ENCODE results near the gene STK11. TPM values are rescaled to one million over a fixed set of nuclear protein-coding genes. Genes with fewer than 3 reads are reported as not detected.

STK11 gene
- polyA plus RNA-seq, 1 of the 3 experiments (the other 2 are of a cell fraction) = 55.5 TPM

DNA sequence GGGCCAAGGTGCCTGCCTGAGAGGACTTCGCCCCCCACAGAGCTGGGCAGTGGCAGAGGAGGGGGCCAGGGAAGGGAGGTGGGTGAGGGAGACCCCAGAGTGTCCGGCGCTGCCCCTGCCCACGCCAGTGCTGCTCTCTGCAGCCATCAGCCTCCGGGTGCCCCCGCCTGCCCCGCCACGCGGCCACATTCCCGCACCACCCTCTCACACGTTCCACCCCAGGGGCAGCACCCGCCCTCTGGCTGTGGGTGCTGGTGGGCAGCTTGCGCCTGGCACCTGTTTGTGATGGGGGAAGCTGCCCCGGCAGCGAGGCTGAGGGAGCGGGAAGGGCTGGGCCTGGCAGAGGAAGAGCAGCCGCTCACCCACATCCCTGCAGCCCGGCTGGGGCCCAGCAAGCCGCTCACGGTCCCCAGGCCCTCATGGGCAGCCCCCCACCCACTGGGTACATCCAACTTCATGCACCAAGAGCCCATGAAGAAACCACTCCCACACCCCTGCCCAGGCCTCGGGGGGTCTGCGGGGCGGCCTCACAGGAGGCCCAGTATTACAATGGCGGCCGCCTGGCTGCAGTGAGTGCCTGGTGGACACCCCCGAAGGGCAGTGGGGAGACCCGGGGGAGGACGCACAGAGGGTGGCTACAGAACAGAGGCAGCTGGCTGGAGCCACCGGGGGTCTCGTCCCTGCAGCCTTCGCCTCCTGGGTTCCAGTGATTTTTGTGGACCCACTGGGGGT is 45.5 kb upstream of the STK11 start:
- CTCF ChIA-PET = interaction anchor here (0.6 to 1.2 kb wide), 2 partner anchors 47 to 49 kb away, joined by 3 to 4 read pairs; no protein-coding TSS in a partner anchor
- POLR2A ChIA-PET = no interaction called here
- H3K4me3 ChIP-seq (ENCODE audit: low read depth in 2 of 2, low read length in 1 of 2) = no peak overlapping the region
- H2AFZ ChIP-seq (ENCODE audit: low read depth) = no peak overlapping the region
- no peak for DNase-seq
- peaks cover 52% of the 10 kb centered on the region for H4K20me1 ChIP-seq (ENCODE audit: insufficient read depth)
- H3K27me3 ChIP-seq (ENCODE audit: insufficient read depth) = no peaks in the 10 kb centered on the region
- H3K27ac ChIP-seq (ENCODE audit: low read depth in 2 of 2, low read length in 1 of 2) = no peak overlapping the region
- no peaks in the 10 kb centered on the region for H3F3A ChIP-seq (replicated peaks; ENCODE audit: insufficient read depth)
- H3K36me3 ChIP-seq (replicated peaks in 1 of 2; ENCODE audit: control insufficient read depth in 1 of 2, insufficient read depth in 2 of 2, low read length in 1 of 2) = peaks cover 0 to 5% of the 10 kb centered on the region in 2 experiments
- TF ChIP-seq TCF12 (IDR thresholded peaks at IDR 0.05) = no peak
- no peak for TF ChIP-seq GATA2 (CRISPR knock-in tag; IDR thresholded peaks at IDR 0.05)
- no peak for TF ChIP-seq ELF1 (IDR thresholded peaks at IDR 0.05)
- TF ChIP-seq FOXM1 (IDR thresholded peaks at IDR 0.05; ENCODE audit: low read depth) = no peak
- TF ChIP-seq, protein P1, sequence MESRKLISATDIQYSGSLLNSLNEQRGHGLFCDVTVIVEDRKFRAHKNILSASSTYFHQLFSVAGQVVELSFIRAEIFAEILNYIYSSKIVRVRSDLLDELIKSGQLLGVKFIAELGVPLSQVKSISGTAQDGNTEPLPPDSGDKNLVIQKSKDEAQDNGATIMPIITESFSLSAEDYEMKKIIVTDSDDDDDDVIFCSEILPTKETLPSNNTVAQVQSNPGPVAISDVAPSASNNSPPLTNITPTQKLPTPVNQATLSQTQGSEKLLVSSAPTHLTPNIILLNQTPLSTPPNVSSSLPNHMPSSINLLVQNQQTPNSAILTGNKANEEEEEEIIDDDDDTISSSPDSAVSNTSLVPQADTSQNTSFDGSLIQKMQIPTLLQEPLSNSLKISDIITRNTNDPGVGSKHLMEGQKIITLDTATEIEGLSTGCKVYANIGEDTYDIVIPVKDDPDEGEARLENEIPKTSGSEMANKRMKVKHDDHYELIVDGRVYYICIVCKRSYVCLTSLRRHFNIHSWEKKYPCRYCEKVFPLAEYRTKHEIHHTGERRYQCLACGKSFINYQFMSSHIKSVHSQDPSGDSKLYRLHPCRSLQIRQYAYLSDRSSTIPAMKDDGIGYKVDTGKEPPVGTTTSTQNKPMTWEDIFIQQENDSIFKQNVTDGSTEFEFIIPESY (IDR thresholded peaks at IDR 0.05; ENCODE audit: borderline replicate concordance, low read depth) = no peak
- no peak for TF ChIP-seq USF2 (IDR thresholded peaks at IDR 0.05; ENCODE audit: borderline replicate concordance, low read depth, low read length)
- TF ChIP-seq, protein P2, sequence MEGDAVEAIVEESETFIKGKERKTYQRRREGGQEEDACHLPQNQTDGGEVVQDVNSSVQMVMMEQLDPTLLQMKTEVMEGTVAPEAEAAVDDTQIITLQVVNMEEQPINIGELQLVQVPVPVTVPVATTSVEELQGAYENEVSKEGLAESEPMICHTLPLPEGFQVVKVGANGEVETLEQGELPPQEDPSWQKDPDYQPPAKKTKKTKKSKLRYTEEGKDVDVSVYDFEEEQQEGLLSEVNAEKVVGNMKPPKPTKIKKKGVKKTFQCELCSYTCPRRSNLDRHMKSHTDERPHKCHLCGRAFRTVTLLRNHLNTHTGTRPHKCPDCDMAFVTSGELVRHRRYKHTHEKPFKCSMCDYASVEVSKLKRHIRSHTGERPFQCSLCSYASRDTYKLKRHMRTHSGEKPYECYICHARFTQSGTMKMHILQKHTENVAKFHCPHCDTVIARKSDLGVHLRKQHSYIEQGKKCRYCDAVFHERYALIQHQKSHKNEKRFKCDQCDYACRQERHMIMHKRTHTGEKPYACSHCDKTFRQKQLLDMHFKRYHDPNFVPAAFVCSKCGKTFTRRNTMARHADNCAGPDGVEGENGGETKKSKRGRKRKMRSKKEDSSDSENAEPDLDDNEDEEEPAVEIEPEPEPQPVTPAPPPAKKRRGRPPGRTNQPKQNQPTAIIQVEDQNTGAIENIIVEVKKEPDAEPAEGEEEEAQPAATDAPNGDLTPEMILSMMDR (IDR thresholded peaks at IDR 0.05) = no peak
- TF ChIP-seq, protein P3, sequence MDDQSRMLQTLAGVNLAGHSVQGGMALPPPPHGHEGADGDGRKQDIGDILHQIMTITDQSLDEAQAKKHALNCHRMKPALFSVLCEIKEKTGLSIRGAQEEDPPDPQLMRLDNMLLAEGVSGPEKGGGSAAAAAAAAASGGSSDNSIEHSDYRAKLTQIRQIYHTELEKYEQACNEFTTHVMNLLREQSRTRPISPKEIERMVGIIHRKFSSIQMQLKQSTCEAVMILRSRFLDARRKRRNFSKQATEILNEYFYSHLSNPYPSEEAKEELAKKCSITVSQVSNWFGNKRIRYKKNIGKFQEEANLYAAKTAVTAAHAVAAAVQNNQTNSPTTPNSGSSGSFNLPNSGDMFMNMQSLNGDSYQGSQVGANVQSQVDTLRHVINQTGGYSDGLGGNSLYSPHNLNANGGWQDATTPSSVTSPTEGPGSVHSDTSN (IDR thresholded peaks at IDR 0.05) = no peak
- no peak for TF ChIP-seq MXI1 (IDR thresholded peaks at IDR 0.05; ENCODE audit: low read depth, low read length)
- TF ChIP-seq TAF1 (IDR thresholded peaks at IDR 0.05; ENCODE audit: borderline replicate concordance, low read depth, low read length) = no peak
- TF ChIP-seq, protein P4, sequence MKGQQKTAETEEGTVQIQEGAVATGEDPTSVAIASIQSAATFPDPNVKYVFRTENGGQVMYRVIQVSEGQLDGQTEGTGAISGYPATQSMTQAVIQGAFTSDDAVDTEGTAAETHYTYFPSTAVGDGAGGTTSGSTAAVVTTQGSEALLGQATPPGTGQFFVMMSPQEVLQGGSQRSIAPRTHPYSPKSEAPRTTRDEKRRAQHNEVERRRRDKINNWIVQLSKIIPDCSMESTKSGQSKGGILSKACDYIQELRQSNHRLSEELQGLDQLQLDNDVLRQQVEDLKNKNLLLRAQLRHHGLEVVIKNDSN (IDR thresholded peaks at IDR 0.05; ENCODE audit: borderline replicate concordance, low read depth) = no peak
- TF ChIP-seq FOSL2 (IDR thresholded peaks at IDR 0.05; ENCODE audit: borderline replicate concordance, low read depth) = no peak
- TF ChIP-seq, protein P5, sequence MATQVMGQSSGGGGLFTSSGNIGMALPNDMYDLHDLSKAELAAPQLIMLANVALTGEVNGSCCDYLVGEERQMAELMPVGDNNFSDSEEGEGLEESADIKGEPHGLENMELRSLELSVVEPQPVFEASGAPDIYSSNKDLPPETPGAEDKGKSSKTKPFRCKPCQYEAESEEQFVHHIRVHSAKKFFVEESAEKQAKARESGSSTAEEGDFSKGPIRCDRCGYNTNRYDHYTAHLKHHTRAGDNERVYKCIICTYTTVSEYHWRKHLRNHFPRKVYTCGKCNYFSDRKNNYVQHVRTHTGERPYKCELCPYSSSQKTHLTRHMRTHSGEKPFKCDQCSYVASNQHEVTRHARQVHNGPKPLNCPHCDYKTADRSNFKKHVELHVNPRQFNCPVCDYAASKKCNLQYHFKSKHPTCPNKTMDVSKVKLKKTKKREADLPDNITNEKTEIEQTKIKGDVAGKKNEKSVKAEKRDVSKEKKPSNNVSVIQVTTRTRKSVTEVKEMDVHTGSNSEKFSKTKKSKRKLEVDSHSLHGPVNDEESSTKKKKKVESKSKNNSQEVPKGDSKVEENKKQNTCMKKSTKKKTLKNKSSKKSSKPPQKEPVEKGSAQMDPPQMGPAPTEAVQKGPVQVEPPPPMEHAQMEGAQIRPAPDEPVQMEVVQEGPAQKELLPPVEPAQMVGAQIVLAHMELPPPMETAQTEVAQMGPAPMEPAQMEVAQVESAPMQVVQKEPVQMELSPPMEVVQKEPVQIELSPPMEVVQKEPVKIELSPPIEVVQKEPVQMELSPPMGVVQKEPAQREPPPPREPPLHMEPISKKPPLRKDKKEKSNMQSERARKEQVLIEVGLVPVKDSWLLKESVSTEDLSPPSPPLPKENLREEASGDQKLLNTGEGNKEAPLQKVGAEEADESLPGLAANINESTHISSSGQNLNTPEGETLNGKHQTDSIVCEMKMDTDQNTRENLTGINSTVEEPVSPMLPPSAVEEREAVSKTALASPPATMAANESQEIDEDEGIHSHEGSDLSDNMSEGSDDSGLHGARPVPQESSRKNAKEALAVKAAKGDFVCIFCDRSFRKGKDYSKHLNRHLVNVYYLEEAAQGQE (IDR thresholded peaks at IDR 0.05; ENCODE audit: low read depth, low read length) = no peak
- TF ChIP-seq GABPA (IDR thresholded peaks at IDR 0.05; ENCODE audit: low read depth) = no peak
- no peak for TF ChIP-seq CHD2 (IDR thresholded peaks at IDR 0.05; ENCODE audit: low read length, partially characterized antibody)
- TF ChIP-seq NFIC (IDR thresholded peaks at IDR 0.05; ENCODE audit: borderline replicate concordance) = no peak
- no peak for TF ChIP-seq RCOR1 (IDR thresholded peaks at IDR 0.05; ENCODE audit: low read length)
- no peak for TF ChIP-seq TEAD4 (IDR thresholded peaks at IDR 0.05; ENCODE audit: borderline replicate concordance, insufficient read depth)
- no peak for TF ChIP-seq YY1 (IDR thresholded peaks at IDR 0.05; ENCODE audit: low read depth)
- no peak for TF ChIP-seq POLR2AphosphoS5 (IDR thresholded peaks at IDR 0.05; ENCODE audit: low read depth, low read length)
- peaks cover 53% of the 10 kb centered on the region; the same call in 1 of the 2 replicates for H3K79me2 ChIP-seq (ENCODE audit: insufficient read depth)
- no peaks in the 10 kb centered on the region for H3K9me2 ChIP-seq
- peaks cover 0 to 11% of the 10 kb centered on the region in 2 experiments; a peak in 1 of 4 replicates for H3K4me1 ChIP-seq (ENCODE audit: control insufficient read depth in 1 of 2, insufficient read depth in 2 of 2, low read depth in 1 of 2, low read length in 1 of 2)
- H3K9me3 ChIP-seq = no peaks in the 10 kb centered on the region
- H3K9ac ChIP-seq = no peak overlapping the region
- 95% methylated on average over 4 of the region's 31 CpGs for WGBS (ENCODE audit: low lambda C conversion rate)
- no peak overlapping the region for H3K4me2 ChIP-seq

All from SK-N-SH (cell line).